T-cell (primary cell): ENCODE measurements around the gene STK10. TPM values are rescaled to one million over a fixed set of nuclear protein-coding genes. Genes with fewer than 3 reads are reported as not detected.

ENCODE experiments used
- ATAC-seq, 4 experiments: fragments of 200-7000 bp in 3 of 4; fragments of 150-1000 bp in 1 of 4; cut with Tn5 transposase; replicated peaks in 1 of 4; 1 replicate in 3 of 4; 2 replicates in 1 of 4; pipeline ENCODE4 v1.10.0; 2021; ENCODE audit warnings: moderate library complexity in 3 of 4, mild to moderate bottlenecking in 2 of 4, moderate number of reproducible peaks in 1 of 4
- CTCF ChIA-PET, 2 donors: fragments of 300-600 bp; sonication (Branson Sonifier 250); formaldehyde crosslinking; loops; one replicate each; lab custom pipeline; 2022; ENCODE audit warnings: antibody characterized with exemption in 2 of 2; lab: Charles Lee
- POLR2A ChIA-PET, 2 donors: fragments of 300-600 bp; sonication (Branson Sonifier 250); formaldehyde crosslinking; loops; one replicate each; lab custom pipeline; 2022; ENCODE audit warnings: antibody characterized with exemption in 2 of 2; lab: Charles Lee
- DNase-seq, 35 experiments: peaks; one replicate each; pipeline versions ENCODE4 v3.0.0 to v3.0.0-alpha.2; 2013 to 2023
- H3K27ac ChIP-seq: one replicate; pipeline ENCODE4 v1.5.1; 2013; ENCODE audit warnings: low read length
- H3K27me3 ChIP-seq, 2 experiments: replicated peaks in 1 of 2; 1 replicate in 1 of 2; 2 replicates in 1 of 2; pipeline versions ENCODE4 v1.6.1 to v1.7.0; 2013; ENCODE audit warnings: low read length in 1 of 2, mixed read lengths in 1 of 2; ENCODE audit not compliant: control insufficient read depth in 2 of 2, insufficient read depth in 2 of 2; ENCODE audit errors: extremely low read depth in 1 of 2
- H3K36me3 ChIP-seq, 2 donors: 1 replicate in 1 of 2; 2 replicates in 1 of 2; pipeline versions ENCODE4 v1.6.1 to v1.7.0; 2013; ENCODE audit warnings: low read length in 1 of 2; ENCODE audit not compliant: control insufficient read depth in 2 of 2, insufficient read depth in 1 of 2; ENCODE audit errors: extremely low read depth in 1 of 2
- H3K4me1 ChIP-seq, 2 experiments: 1 replicate in 1 of 2; 2 replicates in 1 of 2; pipeline versions ENCODE4 v1.6.1 to v1.7.0; 2013; ENCODE audit warnings: low read length in 2 of 2, mixed read lengths in 1 of 2; ENCODE audit not compliant: insufficient read depth in 2 of 2, control insufficient read depth in 1 of 2; ENCODE audit errors: extremely low read depth in 1 of 2
- H3K4me3 ChIP-seq, 2 donors: 1 replicate in 1 of 2; 2 replicates in 1 of 2; pipeline versions ENCODE4 v1.5.1 to v1.7.0; 2013; ENCODE audit warnings: mild to moderate bottlenecking in 2 of 2, low read length in 1 of 2, moderate library complexity in 1 of 2; ENCODE audit not compliant: control insufficient read depth in 1 of 2; ENCODE audit errors: extremely low read depth in 1 of 2
- H3K9me3 ChIP-seq: 2 replicates; pipeline ENCODE4 v1.7.0; 2013
- H3K27ac Mint-ChIP-seq, 2 donors: one replicate each; pipeline ENCODE4 v1.8.0; 2020 to 2021; ENCODE audit warnings: mild to moderate bottlenecking in 2 of 2, mixed read lengths in 2 of 2
- H3K27me3 Mint-ChIP-seq, 2 donors: one replicate each; pipeline ENCODE4 v1.8.0; 2021 to 2022; ENCODE audit warnings: mixed read lengths in 2 of 2
- H3K36me3 Mint-ChIP-seq: one replicate; pipeline ENCODE4 v1.8.0; 2021; ENCODE audit warnings: mixed read lengths
- H3K4me1 Mint-ChIP-seq, 3 donors: one replicate each; pipeline ENCODE4 v1.8.0; 2020 to 2022; ENCODE audit warnings: mixed read lengths in 3 of 3, mild to moderate bottlenecking in 1 of 3
- H3K4me3 Mint-ChIP-seq, 3 donors: one replicate each; pipeline ENCODE4 v1.8.0; 2020 to 2022; ENCODE audit warnings: mild to moderate bottlenecking in 3 of 3, mixed read lengths in 3 of 3, moderate library complexity in 3 of 3
- H3K9me3 Mint-ChIP-seq, 3 donors: one replicate each; pipeline ENCODE4 v1.8.0; 2020 to 2022; ENCODE audit warnings: mixed read lengths in 3 of 3
- WGBS: methylation state at CpG from one replicate; pipeline ENCODE4 v1.1.5; 2013; ENCODE audit warnings: missing lambda C conversion rate; ENCODE audit not compliant: insufficient coverage; 5-methylcytosine and 5-hydroxymethylcytosine counted together
- total RNA-seq, 35 experiments: library from RNA in 6 of 35; stranded (reverse) in 6 of 35; fragments of 120-200 nt in 1 of 35; gene quantifications; one replicate each; pipeline versions ENCODE4 v1.2.1 to v1.2.4 and lab custom pipeline; 2013 to 2026

STK10 gene
- total RNA-seq, 5 donors from 2014 or later (not counting 1 experiment from before 2014, with no cell fraction given) = 305 to 437 (median 331) TPM

GRCh38 chr5:172172912-172173563 lies 15.0 kb downstream of the STK10 start:
- H3K9me3 ChIP-seq = no peaks in the 10 kb centered on the region
- Mint-ChIP-seq H3K4me3 (peak overlapping the region; percentile 89 to 95 (median 89)), H3K27ac (peak overlapping the region; percentile 100), H3K27me3 (no peaks in the 10 kb centered on the region), H3K9me3 (no peaks in the 10 kb centered on the region), H3K4me1 (peaks cover 98 to 99% (median 99%) of the 10 kb centered on the region in 3 donors), H3K36me3 (peaks cover 31% of the 10 kb centered on the region)
- CTCF ChIA-PET = interaction anchor here (0.7 to 5.2 kb wide), 7 partner anchors 9 to 121 kb away, joined by 3 to 119 read pairs (median 8); partner anchors contain the start of gene STK10 (in 2 of the 2)
- ATAC-seq = no peak
- H3K27me3 ChIP-seq = no peaks in the 10 kb centered on the region
- peak overlapping the region; percentile 74 for H3K27ac ChIP-seq
- peaks cover 53 to 96% of the 10 kb centered on the region in 2 experiments for H3K4me1 ChIP-seq
- peak overlapping the region; percentile 42 to 67 for H3K4me3 ChIP-seq
- WGBS = 33% methylated on average over 7 of the region's 12 CpGs
- POLR2A ChIA-PET = interaction anchor here (0.5 to 4.5 kb wide), 7 partner anchors 9 to 749 kb away, joined by 3 to 68 read pairs (median 6); partner anchors contain the start of gene STK10 (in 1 of the 2)
- DNase-seq = peak in 1 of 35 experiments; percentile 9
- peaks cover 0 to 40% of the 10 kb centered on the region in 2 donors for H3K36me3 ChIP-seq

DNA sequence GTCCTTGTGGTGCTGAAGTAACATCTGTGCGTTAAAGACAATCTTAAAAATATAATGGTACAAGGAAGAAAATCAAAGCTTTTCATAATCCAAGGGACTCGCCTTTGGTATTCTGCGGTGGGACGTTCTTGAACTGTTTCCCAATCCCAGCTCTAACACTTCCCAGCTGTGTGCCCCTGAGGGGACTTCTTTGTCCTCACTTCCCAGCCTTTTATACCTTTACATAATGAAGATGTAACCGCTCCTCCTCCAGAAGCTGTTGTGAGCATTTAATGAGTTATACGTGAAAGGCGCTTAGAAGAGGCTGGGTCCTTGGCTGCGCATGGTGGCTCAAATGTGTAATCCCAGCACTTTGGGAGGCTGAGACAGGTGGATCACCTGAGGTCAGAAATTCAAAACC lies 16.9 kb downstream of the STK10 start:
- peaks cover 26% of the 10 kb centered on the region for H3K36me3 Mint-ChIP-seq
- Histone ChIP-seq H3K27me3 (no peaks in the 10 kb centered on the region), H3K9me3 (no peaks in the 10 kb centered on the region), H3K4me3 (no peak overlapping the region), H3K4me1 (peaks cover 40 to 94% of the 10 kb centered on the region in 2 experiments), H3K36me3 (peaks cover 0 to 52% of the 10 kb centered on the region in 2 donors), H3K27ac (peak overlapping the region; percentile 22)
- H3K4me3 Mint-ChIP-seq = peak overlapping the region in 1 of 3 donors; percentile 95
- H3K27me3 Mint-ChIP-seq = no peaks in the 10 kb centered on the region
- ChIA-PET CTCF (interaction anchor here (0.9 to 1.6 kb wide), 2 partner anchors 16 to 17 kb away, joined by 3 to 5 read pairs; partner anchors contain the start of gene STK10 (in 1 of the 2)), POLR2A (no interaction called here)
- 100% methylated on average over 1 of the region's 8 CpGs for WGBS
- DNase-seq = no peak
- peak overlapping the region; percentile 77 to 100 for H3K27ac Mint-ChIP-seq
- peaks cover 96 to 99% (median 98%) of the 10 kb centered on the region in 3 donors for H3K4me1 Mint-ChIP-seq
- no peak for ATAC-seq
- no peaks in the 10 kb centered on the region for H3K9me3 Mint-ChIP-seq

DNA sequence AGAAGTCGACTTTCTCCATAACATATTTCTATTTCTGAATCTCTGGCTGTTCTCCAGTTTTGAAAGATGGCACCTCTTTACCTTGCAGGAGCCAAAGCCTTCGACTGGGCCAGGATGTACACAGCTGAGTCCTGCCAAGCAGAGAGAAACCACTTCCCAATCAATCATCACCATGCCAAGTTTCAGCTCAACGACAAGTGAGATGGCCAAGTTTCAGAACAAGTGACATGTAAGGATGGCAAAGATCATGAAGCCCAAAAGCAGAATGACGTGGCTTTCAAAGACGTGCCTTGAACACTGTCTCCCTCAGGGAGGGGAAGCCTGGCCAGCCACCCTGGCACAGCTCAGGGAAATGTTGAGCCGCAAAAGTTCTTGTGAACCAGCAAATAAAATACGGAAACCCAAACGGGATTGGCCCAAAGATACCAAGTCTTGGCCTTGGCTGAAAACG lies 17.7 kb downstream of the STK10 start:
- Mint-ChIP-seq H3K4me3 (peak overlapping the region; percentile 0 to 95 (median 29)), H3K36me3 (peaks cover 24% of the 10 kb centered on the region), H3K9me3 (no peaks in the 10 kb centered on the region), H3K27me3 (no peaks in the 10 kb centered on the region), H3K4me1 (peaks cover 88 to 96% (median 96%) of the 10 kb centered on the region in 3 donors), H3K27ac (peak overlapping the region; percentile 77 to 84)
- Histone ChIP-seq H3K4me1 (peaks cover 35 to 95% of the 10 kb centered on the region in 2 experiments), H3K4me3 (no peak overlapping the region), H3K27ac (peak overlapping the region; percentile 22), H3K9me3 (no peaks in the 10 kb centered on the region), H3K27me3 (no peaks in the 10 kb centered on the region), H3K36me3 (peaks cover 0 to 57% of the 10 kb centered on the region in 2 donors)
- ChIA-PET CTCF (interaction anchor here (0.6 to 1.6 kb wide), 4 partner anchors 17 to 111 kb away, joined by 3 to 5 read pairs (median 4); partner anchors contain the start of gene STK10 (in 2 of the 2)), POLR2A (interaction anchor here (0.5 to 0.6 kb wide), 2 partner anchors 8 to 56 kb away, joined by 3 read pairs; no protein-coding TSS in a partner anchor)
- ATAC-seq (no peak), DNase-seq (no peak)
- 43% methylated on average over 5 of the region's 9 CpGs for WGBS

- Mint-ChIP-seq H3K36me3 (peaks cover 24% of the 10 kb centered on the region), H3K4me1 (peaks cover 78 to 94% (median 93%) of the 10 kb centered on the region in 3 donors), H3K27ac (peak overlapping the region; percentile 77 to 84), H3K27me3 (no peaks in the 10 kb centered on the region), H3K9me3 (no peaks in the 10 kb centered on the region), H3K4me3 (peak overlapping the region in 2 of 3 donors; percentile 2 to 95)
- DNase-seq (no peak), ATAC-seq (no peak)
- CTCF ChIA-PET = interaction anchor here in 1 of 2 donors (0.6 kb wide), 4 partner anchors 19 to 1952 kb away, joined by 3 to 8 read pairs (median 4); partner anchors contain the start of gene STK10
- WGBS = 88% methylated on average over 2 of the region's 2 CpGs
- Histone ChIP-seq H3K27ac (peak overlapping the region; percentile 41), H3K4me1 (peaks cover 38 to 97% of the 10 kb centered on the region in 2 experiments), H3K27me3 (no peaks in the 10 kb centered on the region), H3K36me3 (peaks cover 0 to 63% of the 10 kb centered on the region in 2 donors), H3K9me3 (no peaks in the 10 kb centered on the region), H3K4me3 (no peak overlapping the region)
- POLR2A ChIA-PET = no interaction called here
Observed at GRCh38 chr5:172169216-172169615, 18.8 kb downstream of the STK10 start.

GRCh38 chr5:172168311-172168710 lies 19.7 kb downstream of the STK10 start:
- peak overlapping the region; percentile 1 for H3K27ac ChIP-seq
- Mint-ChIP-seq H3K4me1 (peaks cover 70 to 91% (median 90%) of the 10 kb centered on the region in 3 donors), H3K27me3 (no peaks in the 10 kb centered on the region), H3K36me3 (peaks cover 24% of the 10 kb centered on the region), H3K9me3 (no peaks in the 10 kb centered on the region), H3K4me3 (peak overlapping the region in 1 of 3 donors; percentile 37), H3K27ac (peak overlapping the region; percentile 77 to 84)
- POLR2A ChIA-PET = no interaction called here
- no peak for DNase-seq
- H3K9me3 ChIP-seq = no peaks in the 10 kb centered on the region
- CTCF ChIA-PET = interaction anchor here in 1 of 2 donors (0.6 kb wide), 3 partner anchors 20 to 1953 kb away, joined by 3 to 8 read pairs (median 3); partner anchors contain the start of gene STK10
- 74% methylated on average over 8 of the region's 8 CpGs for WGBS
- peaks cover 32 to 97% of the 10 kb centered on the region in 2 experiments for H3K4me1 ChIP-seq
- peaks cover 3 to 62% of the 10 kb centered on the region in 2 donors for H3K36me3 ChIP-seq
- H3K4me3 ChIP-seq = no peak overlapping the region
- ATAC-seq = no peak
- no peaks in the 10 kb centered on the region for H3K27me3 ChIP-seq

DNA sequence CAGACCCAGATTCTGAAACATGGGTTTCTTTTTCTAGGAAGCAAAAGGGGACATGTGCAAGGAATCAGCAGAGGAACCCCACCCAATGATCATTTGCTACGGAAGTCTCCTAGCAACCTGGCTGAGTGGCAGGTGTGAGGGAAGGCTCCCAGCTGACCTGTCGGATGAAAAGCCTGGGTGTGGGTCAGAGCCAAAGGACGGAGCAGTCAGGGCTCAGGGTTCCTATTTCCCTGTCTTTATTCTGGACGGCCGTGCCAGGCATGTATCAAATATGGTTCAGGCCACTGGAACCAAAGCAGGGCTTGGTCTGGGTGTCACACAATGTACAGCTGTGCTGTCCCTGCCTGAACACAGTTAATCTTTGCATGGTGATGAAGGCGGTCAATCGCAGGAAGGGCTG lies 20.1 kb downstream of the STK10 start:
- Mint-ChIP-seq H3K4me1 (peaks cover 70 to 91% (median 90%) of the 10 kb centered on the region in 3 donors), H3K36me3 (peaks cover 24% of the 10 kb centered on the region), H3K27ac (peak overlapping the region; percentile 55 to 77), H3K4me3 (peak overlapping the region in 1 of 3 donors; percentile 37), H3K9me3 (no peaks in the 10 kb centered on the region), H3K27me3 (no peaks in the 10 kb centered on the region)
- H3K27me3 ChIP-seq = no peaks in the 10 kb centered on the region
- ChIA-PET CTCF (interaction anchor here in 1 of 2 donors (0.5 to 0.8 kb wide), 2 partner anchors 41 to 552 kb away, joined by 3 read pairs; no protein-coding TSS in a partner anchor), POLR2A (interaction anchor here in 1 of 2 donors (0.6 kb wide), 1 partner anchor 11 kb away, joined by 3 read pairs; no protein-coding TSS in a partner anchor)
- no peaks in the 10 kb centered on the region for H3K9me3 ChIP-seq
- H3K4me3 ChIP-seq = no peak overlapping the region
- H3K4me1 ChIP-seq = peaks cover 30 to 97% of the 10 kb centered on the region in 2 experiments
- H3K36me3 ChIP-seq = peaks cover 3 to 65% of the 10 kb centered on the region in 2 donors
- 91% methylated on average over 7 of the region's 7 CpGs for WGBS
- H3K27ac ChIP-seq = no peak overlapping the region
- ATAC-seq = no peak
- DNase-seq = no peak
